Measurements from ENCODE around the gene LCOR.

DNA sequence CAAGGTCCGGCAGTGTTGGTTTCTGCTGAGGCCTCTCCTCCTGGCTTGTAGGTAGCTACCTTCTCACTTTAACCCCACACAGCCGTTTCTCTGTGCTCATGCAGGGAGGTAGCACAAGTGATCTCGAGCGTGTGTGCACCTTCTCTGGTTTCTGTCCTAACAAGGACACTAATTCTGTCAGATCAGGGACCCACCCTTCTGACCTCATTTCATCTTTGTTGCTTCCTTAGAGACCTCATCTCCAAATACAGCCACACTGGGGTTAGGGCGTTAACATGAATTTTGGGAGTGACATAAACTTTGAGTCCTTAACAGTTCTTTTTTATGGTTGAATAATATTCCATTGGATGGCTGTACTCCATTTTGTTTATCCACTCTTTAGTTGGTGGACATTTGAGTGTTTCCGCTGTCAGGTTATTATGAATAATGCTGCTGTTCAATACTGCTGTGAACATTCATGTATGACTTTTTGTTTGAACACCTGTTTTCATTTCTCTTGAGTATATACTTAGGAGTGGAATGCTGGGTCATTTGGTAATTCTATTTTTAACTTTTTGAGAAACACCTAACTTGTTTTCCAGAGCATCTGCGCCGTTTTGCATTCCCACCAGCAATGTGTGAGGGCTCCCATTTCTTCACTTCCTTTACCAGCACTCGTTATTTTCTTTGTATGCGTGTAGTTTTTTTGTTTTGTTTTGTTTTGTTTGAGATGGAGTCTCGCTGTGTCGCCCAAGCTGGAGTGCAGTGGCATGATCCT, 57.5 kb downstream of the LCOR start:
- TF ChIP-seq, protein P1, sequence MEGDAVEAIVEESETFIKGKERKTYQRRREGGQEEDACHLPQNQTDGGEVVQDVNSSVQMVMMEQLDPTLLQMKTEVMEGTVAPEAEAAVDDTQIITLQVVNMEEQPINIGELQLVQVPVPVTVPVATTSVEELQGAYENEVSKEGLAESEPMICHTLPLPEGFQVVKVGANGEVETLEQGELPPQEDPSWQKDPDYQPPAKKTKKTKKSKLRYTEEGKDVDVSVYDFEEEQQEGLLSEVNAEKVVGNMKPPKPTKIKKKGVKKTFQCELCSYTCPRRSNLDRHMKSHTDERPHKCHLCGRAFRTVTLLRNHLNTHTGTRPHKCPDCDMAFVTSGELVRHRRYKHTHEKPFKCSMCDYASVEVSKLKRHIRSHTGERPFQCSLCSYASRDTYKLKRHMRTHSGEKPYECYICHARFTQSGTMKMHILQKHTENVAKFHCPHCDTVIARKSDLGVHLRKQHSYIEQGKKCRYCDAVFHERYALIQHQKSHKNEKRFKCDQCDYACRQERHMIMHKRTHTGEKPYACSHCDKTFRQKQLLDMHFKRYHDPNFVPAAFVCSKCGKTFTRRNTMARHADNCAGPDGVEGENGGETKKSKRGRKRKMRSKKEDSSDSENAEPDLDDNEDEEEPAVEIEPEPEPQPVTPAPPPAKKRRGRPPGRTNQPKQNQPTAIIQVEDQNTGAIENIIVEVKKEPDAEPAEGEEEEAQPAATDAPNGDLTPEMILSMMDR (conservative IDR thresholded peaks at IDR 0.05 in 1 of 2, IDR thresholded peaks at IDR 0.05 in 1 of 2; ENCODE audit: low read depth in 1 of 2, low read length in 2 of 2), result no peak
- TF ChIP-seq EZH2 (IDR thresholded peaks at IDR 0.05; ENCODE audit: low read length, missing control alignments), result no peak

Measured in fibroblast of lung (primary cell).